Parathyroid adenoma (tissue), 2 donors: ENCODE results near the gene FTSJ1.
"Not testable (repeated sequence)": the region's sequence is repeated elsewhere in the genome, so short reads cannot be mapped to it uniquely, and the experiment has no call there.

Source experiments
- H2AFZ ChIP-seq: fragments of 300-600 bp; sonication (generic); one replicate; pipeline ENCODE4 v1.7.0; 2017; ENCODE audit warnings: antibody characterized with exemption, mild to moderate bottlenecking
- H3K27ac ChIP-seq: fragments of 300-600 bp; sonication (generic); one replicate; pipeline ENCODE4 v1.7.0; 2017
- H3K27me3 ChIP-seq: fragments of 300-600 bp; sonication (generic); one replicate; pipeline ENCODE4 v1.7.0; 2017; ENCODE audit warnings: low read length; ENCODE audit not compliant: control insufficient read depth, insufficient read depth
- H3K36me3 ChIP-seq: fragments of 300-600 bp; sonication (generic); one replicate; pipeline ENCODE4 v1.7.0; 2017; ENCODE audit warnings: low read length; ENCODE audit not compliant: control insufficient read depth, insufficient read depth
- H3K4me1 ChIP-seq: fragments of 300-600 bp; sonication (generic); one replicate; pipeline ENCODE4 v1.7.0; 2017; ENCODE audit warnings: control low read depth
- H3K4me2 ChIP-seq: fragments of 300-600 bp; sonication (generic); one replicate; pipeline ENCODE4 v1.7.0; 2017; ENCODE audit warnings: low read length
- H3K4me3 ChIP-seq: fragments of 300-600 bp; sonication (generic); one replicate; pipeline ENCODE4 v1.7.0; 2017; ENCODE audit warnings: low read depth, low read length
- H3K79me2 ChIP-seq: fragments of 300-600 bp; sonication (generic); one replicate; pipeline ENCODE4 v1.7.0; 2017; ENCODE audit warnings: control low read depth
- H3K9ac ChIP-seq: fragments of 300-600 bp; sonication (generic); one replicate; pipeline ENCODE4 v1.7.0; 2017; ENCODE audit warnings: mild to moderate bottlenecking
- H3K9me3 ChIP-seq: fragments of 300-600 bp; sonication (generic); one replicate; pipeline ENCODE4 v1.7.0; 2017; ENCODE audit warnings: low read length; ENCODE audit not compliant: control insufficient read depth
- CTCF ChIP-seq: fragments of 300-600 bp; sonication (generic); IDR thresholded peaks from one replicate; pipeline ENCODE4 v1.7.0; 2017; ENCODE audit warnings: antibody characterized with exemption, mild to moderate bottlenecking
- donor health status: primary hyperparathyroidism.

Gene FTSJ1

GRCh38 chrX:48475774-48476577, at the start of gene FTSJ1:
Gene FTSJ1, plus strand, starts transcription at chrX:48476199. Its CDS starts 1,849 bp downstream, at chrX:48478048.
- peak within 1 kb of the TSS; percentile 91 for H2AFZ ChIP-seq
- no peaks in the 10 kb centered on the region for H3K36me3 ChIP-seq
- peak within 1 kb of the TSS; percentile 28 for H3K9ac ChIP-seq
- H3K27ac ChIP-seq: peak within 1 kb of the TSS; percentile 62
- no peaks in the 10 kb centered on the region for H3K79me2 ChIP-seq
- peak within 1 kb of the TSS; percentile 91 for H3K4me2 ChIP-seq
- peak within 1 kb of the TSS; percentile 86 for H3K4me3 ChIP-seq
- no peak for TF ChIP-seq CTCF
- no peaks in the 10 kb centered on the region for H3K9me3 ChIP-seq
- H3K27me3 ChIP-seq: no peaks in the 10 kb centered on the region
- no peaks in the 10 kb centered on the region for H3K4me1 ChIP-seq

- H3K36me3 ChIP-seq, H3K4me3 ChIP-seq, H2AFZ ChIP-seq, H3K4me2 ChIP-seq, H3K4me1 ChIP-seq, H3K9me3 ChIP-seq, H3K79me2 ChIP-seq, H3K27ac ChIP-seq, H3K9ac ChIP-seq, H3K27me3 ChIP-seq: not testable (repeated sequence)
Measured at GRCh38 chrX:48427027-48427716, 48.8 kb upstream of the FTSJ1 start.

GRCh38 chrX:48429606-48430005, 46.4 kb upstream of the FTSJ1 start:
- H2AFZ ChIP-seq, H3K4me1 ChIP-seq, H3K27ac ChIP-seq, H3K79me2 ChIP-seq, H3K27me3 ChIP-seq, H3K9me3 ChIP-seq, H3K9ac ChIP-seq, H3K4me3 ChIP-seq, H3K4me2 ChIP-seq, H3K36me3 ChIP-seq: not testable (repeated sequence)

GRCh38 chrX:48430166-48430565, 45.8 kb upstream of the FTSJ1 start:
- H3K79me2 ChIP-seq, H3K4me2 ChIP-seq, H3K27me3 ChIP-seq, H3K4me3 ChIP-seq, H3K27ac ChIP-seq, H3K9ac ChIP-seq, H3K36me3 ChIP-seq, H3K4me1 ChIP-seq, H2AFZ ChIP-seq, H3K9me3 ChIP-seq: not testable (repeated sequence)

GRCh38 chrX:48433713-48434112, 42.3 kb upstream of the FTSJ1 start:
- H3K27ac ChIP-seq, H3K4me1 ChIP-seq, H3K79me2 ChIP-seq, H3K4me3 ChIP-seq, H2AFZ ChIP-seq, H3K4me2 ChIP-seq, H3K36me3 ChIP-seq, H3K9me3 ChIP-seq, H3K9ac ChIP-seq, H3K27me3 ChIP-seq: not testable (repeated sequence)

- H3K9ac ChIP-seq, H3K27ac ChIP-seq, H3K4me3 ChIP-seq, H2AFZ ChIP-seq, H3K27me3 ChIP-seq, H3K4me1 ChIP-seq, H3K9me3 ChIP-seq, H3K79me2 ChIP-seq, H3K4me2 ChIP-seq, H3K36me3 ChIP-seq: not testable (repeated sequence)
Measured at GRCh38 chrX:48447201-48447600, 28.8 kb upstream of the FTSJ1 start.

GRCh38 chrX:48450076-48450475, 25.9 kb upstream of the FTSJ1 start:
- no peak for TF ChIP-seq CTCF
- Histone ChIP-seq H3K36me3 (no peaks in the 10 kb centered on the region), H3K27me3 (no peaks in the 10 kb centered on the region)

More at GRCh38 chrX:48450076-48450475, 25.9 kb upstream of the FTSJ1 start:
- Histone ChIP-seq H2AFZ (no peak overlapping the region), H3K27ac (no peak overlapping the region), H3K4me2 (no peak overlapping the region), H3K9ac (no peak overlapping the region), H3K4me1 (no peaks in the 10 kb centered on the region), H3K9me3 (no peaks in the 10 kb centered on the region), H3K79me2 (no peaks in the 10 kb centered on the region), H3K4me3 (no peak overlapping the region)
